ENCODE data around the gene FITM1. TPM values are rescaled to one million over a fixed set of nuclear protein-coding genes. Genes with fewer than 3 reads are reported as not detected.
A peak's percentile ranks its signal among the peaks of the same experiment; 100 is the strongest.

Gene FITM1
- total RNA-seq, 2 experiments from 2014 or later = 1.5 to 1.7 TPM

DNA sequence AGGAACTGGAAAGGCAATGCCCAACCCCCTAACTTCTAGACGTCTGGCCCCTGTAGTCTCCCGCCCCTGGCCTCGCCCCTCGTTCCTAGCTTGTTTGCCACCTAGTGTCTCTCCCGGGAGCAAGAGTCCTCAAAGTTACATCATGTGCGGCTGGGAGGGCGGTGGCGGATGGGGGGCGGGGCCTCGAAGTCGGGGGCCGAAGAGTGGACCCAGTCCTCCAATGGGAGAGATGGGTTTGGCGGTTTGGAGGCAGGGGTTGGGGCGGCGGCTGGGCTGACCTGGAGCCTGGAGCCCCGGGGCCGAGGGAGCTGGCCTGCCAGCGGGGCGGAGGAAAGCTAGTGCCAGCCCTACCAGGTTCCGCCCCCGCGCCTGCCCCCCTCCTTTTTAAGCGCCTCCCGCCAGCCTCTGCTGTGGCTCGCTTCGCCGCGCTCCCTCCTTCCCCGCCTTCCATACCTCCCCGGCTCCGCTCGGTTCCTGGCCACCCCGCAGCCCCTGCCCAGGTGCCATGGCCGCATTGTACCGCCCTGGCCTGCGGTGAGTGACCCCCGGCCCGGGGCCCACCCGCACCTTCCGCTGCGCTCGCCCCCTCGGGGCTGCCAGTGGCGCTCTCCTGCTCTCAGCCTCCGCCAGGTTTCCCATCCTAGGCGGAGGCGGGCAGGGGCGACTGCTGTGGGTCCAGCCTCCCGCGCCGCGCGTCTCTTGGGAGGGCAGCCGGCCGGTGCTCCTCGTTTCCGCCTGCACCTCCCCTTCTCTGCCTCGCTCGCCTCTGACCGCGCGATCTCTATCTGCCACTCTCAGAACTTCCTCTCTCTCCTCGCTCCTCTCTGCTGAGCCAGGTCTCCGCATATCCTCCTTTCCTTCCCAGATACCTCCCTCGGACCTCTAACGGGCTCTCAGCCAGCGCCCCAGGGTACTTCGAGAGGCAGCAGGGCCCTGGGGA is 36.3 kb upstream of the FITM1 start, which contains the start of gene PCK2:
PCK2 (plus strand) TSS at position 411 of the 940 bp plus-strand sequence; CDS start at position 506, 95 bp downstream.
- peaks cover 37% of the 10 kb centered on the region for H3K4me1 Mint-ChIP-seq (ENCODE audit: low read depth)
- H3K36me3 Mint-ChIP-seq (ENCODE audit: low read depth) = peaks cover 15% of the 10 kb centered on the region
- H3K9me3 ChIP-seq (ENCODE audit: control insufficient read depth in 1 of 2, insufficient read depth in 1 of 2, low read length in 2 of 2) = no peaks in the 10 kb centered on the region
- intact Hi-C loops (cut with DNase I, micrococcal nuclease) = loop anchor here (1.0 to 10.0 kb wide), 4 partner anchors 15 to 119 kb away; no protein-coding TSS in a partner anchor
- ChIA-PET POLR2A (interaction anchor here (1.1 to 8.5 kb wide), 15 partner anchors 10 to 773 kb away, joined by 3 to 89 read pairs (median 10); partner anchors contain the start of genes CHMP4A, DCAF11, DHRS1 and EMC9), CTCF (interaction anchor here (1.9 to 7.3 kb wide), 2 partner anchors 13 to 14 kb away, joined by 7 to 63 read pairs; no protein-coding TSS in a partner anchor)
- peaks cover 29% of the 10 kb centered on the region for H3K4me1 ChIP-seq (ENCODE audit: insufficient read depth, low read length)
- peak within 1 kb of the TSS; percentile 97 for H3K4me3 ChIP-seq (ENCODE audit: low read length)
- peaks cover 13% of the 10 kb centered on the region for H3K36me3 ChIP-seq (ENCODE audit: insufficient read depth, low read length)
- H3K27me3 ChIP-seq (ENCODE audit: control insufficient read depth in 1 of 2, insufficient read depth in 2 of 2, low read length in 2 of 2) = no peaks in the 10 kb centered on the region
- peak within 1 kb of the TSS; percentile 90 for H3K27ac Mint-ChIP-seq
- TF ChIP-seq, protein P1, sequence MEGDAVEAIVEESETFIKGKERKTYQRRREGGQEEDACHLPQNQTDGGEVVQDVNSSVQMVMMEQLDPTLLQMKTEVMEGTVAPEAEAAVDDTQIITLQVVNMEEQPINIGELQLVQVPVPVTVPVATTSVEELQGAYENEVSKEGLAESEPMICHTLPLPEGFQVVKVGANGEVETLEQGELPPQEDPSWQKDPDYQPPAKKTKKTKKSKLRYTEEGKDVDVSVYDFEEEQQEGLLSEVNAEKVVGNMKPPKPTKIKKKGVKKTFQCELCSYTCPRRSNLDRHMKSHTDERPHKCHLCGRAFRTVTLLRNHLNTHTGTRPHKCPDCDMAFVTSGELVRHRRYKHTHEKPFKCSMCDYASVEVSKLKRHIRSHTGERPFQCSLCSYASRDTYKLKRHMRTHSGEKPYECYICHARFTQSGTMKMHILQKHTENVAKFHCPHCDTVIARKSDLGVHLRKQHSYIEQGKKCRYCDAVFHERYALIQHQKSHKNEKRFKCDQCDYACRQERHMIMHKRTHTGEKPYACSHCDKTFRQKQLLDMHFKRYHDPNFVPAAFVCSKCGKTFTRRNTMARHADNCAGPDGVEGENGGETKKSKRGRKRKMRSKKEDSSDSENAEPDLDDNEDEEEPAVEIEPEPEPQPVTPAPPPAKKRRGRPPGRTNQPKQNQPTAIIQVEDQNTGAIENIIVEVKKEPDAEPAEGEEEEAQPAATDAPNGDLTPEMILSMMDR (IDR thresholded peaks at IDR 0.05) = no peak
- DNase-seq (peak; percentile 53 to 82 (median 67)), ATAC-seq (ENCODE audit: poor library complexity) (peak; percentile 77)
- H3K4me3 Mint-ChIP-seq = peak within 1 kb of the TSS; percentile 97
- H3K27ac ChIP-seq (ENCODE audit: low read depth in 1 of 2, low read length in 2 of 2) = peak within 1 kb of the TSS; percentile 71 to 78
- no peaks in the 10 kb centered on the region for H3K27me3 Mint-ChIP-seq
- H3K9me3 Mint-ChIP-seq = no peaks in the 10 kb centered on the region

DNA sequence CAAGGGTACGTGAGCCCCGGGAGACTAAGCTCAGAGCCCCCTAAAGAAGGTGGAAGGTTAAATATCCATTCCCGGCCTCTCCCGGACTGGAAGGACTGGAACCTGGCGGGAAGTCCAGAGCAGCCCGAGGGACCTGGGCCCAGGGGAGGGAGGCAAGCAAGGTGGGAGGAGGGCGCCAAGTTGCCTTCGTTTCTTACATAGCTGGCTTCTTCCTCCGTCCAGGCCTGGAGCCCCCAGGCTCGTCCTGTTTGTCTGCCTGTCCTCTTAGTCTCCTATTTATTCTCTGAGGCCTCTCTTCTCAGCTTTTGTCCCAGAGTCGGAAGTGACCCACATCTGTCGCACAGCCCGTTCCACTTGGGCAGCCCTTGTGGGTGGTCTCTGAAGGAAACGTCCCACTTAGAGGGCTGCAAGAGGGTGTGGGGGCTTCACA is 35.6 kb upstream of the FITM1 start:
- ATAC-seq (ENCODE audit: poor library complexity) (no peak), DNase-seq (peak in 2 of 14 experiments; percentile 11 to 34)
- Histone ChIP-seq H3K27ac (ENCODE audit: low read depth in 1 of 2, low read length in 2 of 2) (peak overlapping the region; percentile 71 to 78), H3K27me3 (ENCODE audit: control insufficient read depth in 1 of 2, insufficient read depth in 2 of 2, low read length in 2 of 2) (no peaks in the 10 kb centered on the region), H3K9me3 (ENCODE audit: control insufficient read depth in 1 of 2, insufficient read depth in 1 of 2, low read length in 2 of 2) (no peaks in the 10 kb centered on the region), H3K36me3 (ENCODE audit: insufficient read depth, low read length) (peaks cover 20% of the 10 kb centered on the region), H3K4me3 (ENCODE audit: low read length) (peak overlapping the region; percentile 97), H3K4me1 (ENCODE audit: insufficient read depth, low read length) (peaks cover 29% of the 10 kb centered on the region)
- H3K27ac Mint-ChIP-seq = peak overlapping the region; percentile 90
- H3K4me1 Mint-ChIP-seq (ENCODE audit: low read depth) = peaks cover 37% of the 10 kb centered on the region
- H3K27me3 Mint-ChIP-seq = no peaks in the 10 kb centered on the region
- TF ChIP-seq, protein P1 (IDR thresholded peaks at IDR 0.05) = no peak
- POLR2A ChIA-PET = interaction anchor here (1.0 to 8.5 kb wide), 14 partner anchors 10 to 774 kb away, joined by 3 to 89 read pairs (median 10); partner anchors contain the start of genes CHMP4A, DCAF11, DHRS1 and EMC9
- no peaks in the 10 kb centered on the region for H3K9me3 Mint-ChIP-seq
- CTCF ChIA-PET = interaction anchor here (1.9 to 7.3 kb wide), 2 partner anchors 13 kb away, joined by 7 to 63 read pairs; no protein-coding TSS in a partner anchor
- H3K36me3 Mint-ChIP-seq (ENCODE audit: low read depth) = peaks cover 21% of the 10 kb centered on the region
- H3K4me3 Mint-ChIP-seq = peak overlapping the region; percentile 97
- intact Hi-C loops (cut with DNase I, micrococcal nuclease) = loop anchor here (1.0 to 10.0 kb wide), 4 partner anchors 14 to 120 kb away; no protein-coding TSS in a partner anchor
